Activated CD4-positive, alpha-beta T cell treated with anti-CD3 and anti-CD28 coated beads, Interleukin-2, amount 10 ng/mL, durations not matched to agents 7 days and 5 days (primary cell): ENCODE data around the gene SYT8. TPM values are rescaled to one million over a fixed set of nuclear protein-coding genes. Genes with fewer than 3 reads are reported as not detected.
A peak's percentile ranks its signal among the peaks of the same experiment; 100 is the strongest.

Source experiments
- CTCF ChIA-PET: fragments of 350-600 bp; sonication (Branson Sonifier 250); formaldehyde crosslinking; loops from one replicate; lab custom pipeline; 2021; ENCODE audit warnings: antibody characterized with exemption; lab: Charles Lee
- POLR2A ChIA-PET: fragments of 350-600 bp; sonication (Branson Sonifier 250); formaldehyde crosslinking; loops from one replicate; lab custom pipeline; 2021; ENCODE audit warnings: antibody characterized with exemption; lab: Charles Lee
- DNase-seq: peaks from one replicate; pipeline ENCODE4 v3.0.0-alpha.2; 2020
- H3K27ac Mint-ChIP-seq: one replicate; pipeline ENCODE4 v1.8.0; 2021; ENCODE audit warnings: mild to moderate bottlenecking, moderate library complexity, mixed read lengths
- H3K27me3 Mint-ChIP-seq: one replicate; pipeline ENCODE4 v1.8.0; 2021; ENCODE audit warnings: mixed read lengths
- H3K36me3 Mint-ChIP-seq: one replicate; pipeline ENCODE4 v1.8.0; 2021; ENCODE audit warnings: low read depth, mixed read lengths
- H3K4me1 Mint-ChIP-seq: one replicate; pipeline ENCODE4 v1.8.0; 2021; ENCODE audit warnings: mixed read lengths
- H3K4me3 Mint-ChIP-seq: one replicate; pipeline ENCODE4 v1.8.0; 2021; ENCODE audit warnings: mild to moderate bottlenecking, moderate library complexity, mixed read lengths
- H3K9me3 Mint-ChIP-seq: one replicate; pipeline ENCODE4 v1.8.0; 2021; ENCODE audit warnings: mixed read lengths
- total RNA-seq, 2 experiments: library from RNA; stranded (reverse); gene quantifications; one replicate each; pipeline ENCODE4 v1.2.3, GENCODE V29; 2021

SYT8 gene
- total RNA-seq, 2 experiments from 2014 or later: not detected

DNA sequence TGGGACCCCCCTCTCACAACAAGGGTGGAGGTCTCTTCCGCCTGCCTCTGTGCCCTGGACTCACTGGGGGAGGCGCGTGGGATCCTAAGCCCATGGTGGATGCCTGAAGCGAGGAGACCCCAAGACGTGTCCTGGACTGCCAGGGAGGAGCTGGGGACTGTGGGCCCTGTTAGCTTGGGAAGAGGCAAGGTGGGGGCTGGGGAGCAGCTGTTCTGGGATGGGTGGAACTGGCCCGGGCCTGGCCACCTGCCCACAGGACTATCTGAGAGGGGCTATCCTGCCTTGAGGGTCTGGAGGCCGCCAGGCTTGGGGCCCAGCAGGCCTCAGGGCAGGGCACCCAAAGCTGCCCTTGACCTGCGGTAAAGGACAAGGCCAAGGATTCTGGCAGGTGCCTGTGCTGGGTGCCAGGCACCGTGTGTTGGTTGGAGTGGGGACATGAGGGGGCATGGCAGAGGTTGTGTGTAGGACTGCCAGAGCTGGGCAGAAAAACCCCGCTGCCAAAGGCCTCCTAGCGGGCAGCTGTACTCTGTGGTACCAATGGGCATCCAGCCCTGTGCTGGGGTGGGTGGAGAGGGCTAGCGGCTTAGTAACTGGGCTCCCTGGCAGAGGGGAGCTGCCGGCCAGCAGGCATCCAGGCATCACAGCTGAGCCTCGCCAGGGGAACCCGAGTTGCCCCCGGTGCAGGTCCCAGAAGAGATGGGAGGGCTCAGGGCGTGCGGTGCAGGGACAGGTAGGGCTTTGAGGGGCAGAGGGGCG is 18.8 kb downstream of the SYT8 start:
- POLR2A ChIA-PET: interaction anchor here (1.1 kb wide), 1 partner anchor 29 kb away, joined by 3 read pairs; no protein-coding TSS in a partner anchor

GRCh38 chr11:1854132-1854948 is 19.6 kb downstream of the SYT8 start:
- H3K36me3 Mint-ChIP-seq: peaks cover 31% of the 10 kb centered on the region
- no peaks in the 10 kb centered on the region for H3K9me3 Mint-ChIP-seq
- H3K4me1 Mint-ChIP-seq: peaks cover 50% of the 10 kb centered on the region
- H3K4me3 Mint-ChIP-seq: peak overlapping the region; percentile 99
- DNase-seq: no peak
- ChIA-PET CTCF (interaction anchor here (1.0 to 2.2 kb wide), 4 partner anchors 16 to 296 kb away, joined by 3 to 12 read pairs (median 4); no protein-coding TSS in a partner anchor), POLR2A (interaction anchor here (1.1 kb wide), 1 partner anchor 28 kb away, joined by 3 read pairs; no protein-coding TSS in a partner anchor)
- peak overlapping the region; percentile 96 for H3K27ac Mint-ChIP-seq
- no peaks in the 10 kb centered on the region for H3K27me3 Mint-ChIP-seq

More for the DNA sequence above, 18.8 kb downstream of the SYT8 start:
- Mint-ChIP-seq H3K27ac (peak overlapping the region; percentile 96), H3K4me3 (peak overlapping the region; percentile 99), H3K9me3 (no peaks in the 10 kb centered on the region), H3K36me3 (peaks cover 27% of the 10 kb centered on the region), H3K27me3 (no peaks in the 10 kb centered on the region), H3K4me1 (peaks cover 57% of the 10 kb centered on the region)
- peak; percentile 45 for DNase-seq
- CTCF ChIA-PET: interaction anchor here (1.0 to 2.2 kb wide), 4 partner anchors 17 to 297 kb away, joined by 3 to 12 read pairs (median 4); no protein-coding TSS in a partner anchor

DNA sequence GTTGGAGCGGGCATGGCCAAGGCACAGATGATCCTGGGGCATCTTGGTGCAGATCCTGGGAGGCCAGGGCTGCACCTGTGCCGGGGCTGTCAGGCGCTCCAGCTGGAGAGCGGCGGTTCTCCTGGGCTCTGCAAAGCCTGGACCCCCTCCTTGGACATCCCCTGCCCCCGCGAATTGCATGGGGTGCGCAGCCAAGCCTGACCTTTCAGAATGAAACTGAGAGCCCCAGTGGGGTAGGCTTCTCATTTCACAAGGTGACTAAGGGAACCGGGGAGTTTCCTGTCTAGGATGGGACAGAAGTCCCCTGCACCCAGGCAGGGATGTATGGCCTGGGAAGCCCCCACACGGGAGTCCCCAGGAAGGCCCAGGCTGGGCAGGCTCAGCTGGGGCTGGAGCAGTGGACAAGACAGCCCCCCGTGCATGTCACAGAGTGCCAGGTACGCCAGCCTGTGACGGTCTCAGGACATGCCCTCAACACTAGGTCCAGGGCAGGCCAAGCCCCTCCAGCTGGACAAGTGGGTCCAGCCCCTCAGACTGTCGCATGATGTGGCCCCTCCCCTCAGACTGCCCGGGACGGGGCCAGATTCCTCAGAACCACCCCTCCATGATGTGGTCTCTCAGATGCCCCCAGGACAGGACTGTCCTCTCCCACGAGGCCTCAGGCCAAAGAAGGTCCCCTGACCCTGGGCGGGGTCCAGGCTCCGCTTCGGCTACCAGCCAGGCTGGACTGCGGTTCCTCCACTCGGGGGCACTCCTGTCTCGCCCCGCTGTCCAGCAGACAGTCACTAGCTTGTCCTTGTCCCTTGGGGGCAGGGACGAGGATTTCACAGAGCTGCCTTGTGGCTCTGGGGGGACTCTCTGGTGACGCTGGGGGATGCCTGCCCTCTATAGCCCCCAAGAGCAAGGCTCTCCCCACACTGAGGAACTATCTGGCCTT is 20.4 kb downstream of the SYT8 start:
- Mint-ChIP-seq H3K4me1 (peaks cover 42% of the 10 kb centered on the region), H3K4me3 (peak overlapping the region; percentile 99), H3K27ac (no peak overlapping the region), H3K36me3 (peaks cover 32% of the 10 kb centered on the region), H3K9me3 (no peaks in the 10 kb centered on the region), H3K27me3 (no peaks in the 10 kb centered on the region)
- no peak for DNase-seq
- POLR2A ChIA-PET: no interaction called here
- CTCF ChIA-PET: interaction anchor here (0.6 to 2.0 kb wide), 3 partner anchors 21 to 27 kb away, joined by 3 to 10 read pairs (median 4); no protein-coding TSS in a partner anchor

GRCh38 chr11:1855886-1856265 is 21.1 kb downstream of the SYT8 start:
- ChIA-PET CTCF (interaction anchor here (0.6 to 2.0 kb wide), 3 partner anchors 20 to 26 kb away, joined by 3 to 10 read pairs (median 4); no protein-coding TSS in a partner anchor), POLR2A (no interaction called here)
- DNase-seq: no peak
- H3K4me1 Mint-ChIP-seq: peaks cover 36% of the 10 kb centered on the region
- H3K36me3 Mint-ChIP-seq: peaks cover 32% of the 10 kb centered on the region
- no peaks in the 10 kb centered on the region for H3K27me3 Mint-ChIP-seq
- peak overlapping the region; percentile 34 for H3K4me3 Mint-ChIP-seq
- peak overlapping the region; percentile 54 for H3K27ac Mint-ChIP-seq
- H3K9me3 Mint-ChIP-seq: no peaks in the 10 kb centered on the region

GRCh38 chr11:1856306-1857005 is 21.7 kb downstream of the SYT8 start:
- peaks cover 32% of the 10 kb centered on the region for H3K36me3 Mint-ChIP-seq
- H3K4me3 Mint-ChIP-seq: peak overlapping the region; percentile 27
- DNase-seq: no peak
- peak overlapping the region; percentile 54 for H3K27ac Mint-ChIP-seq
- H3K9me3 Mint-ChIP-seq: no peaks in the 10 kb centered on the region
- POLR2A ChIA-PET: no interaction called here
- CTCF ChIA-PET: interaction anchor here (0.6 to 2.0 kb wide), 3 partner anchors 20 to 26 kb away, joined by 3 to 10 read pairs (median 4); no protein-coding TSS in a partner anchor
- no peaks in the 10 kb centered on the region for H3K27me3 Mint-ChIP-seq
- peaks cover 30% of the 10 kb centered on the region for H3K4me1 Mint-ChIP-seq

DNA sequence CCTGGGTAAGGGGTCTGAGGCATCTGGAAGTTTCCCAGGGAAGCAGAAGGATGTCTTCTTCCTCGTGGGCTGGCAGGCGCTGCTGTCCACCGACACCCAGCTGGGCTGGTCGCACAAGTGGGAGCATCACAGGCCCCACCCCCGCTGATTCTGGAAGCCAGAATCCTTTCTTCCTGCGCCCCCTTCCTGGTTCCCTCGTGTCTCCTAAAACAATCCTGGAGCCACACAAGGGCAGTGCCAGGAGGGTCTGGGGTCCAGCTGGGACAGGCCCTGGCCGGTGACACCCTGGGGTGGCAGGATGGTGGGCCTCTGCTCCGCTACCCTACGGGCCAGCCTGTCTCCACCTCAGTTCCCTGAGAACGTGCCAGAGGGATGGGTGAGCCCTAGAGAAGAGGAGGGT is 22.3 kb downstream of the SYT8 start:
- Mint-ChIP-seq H3K4me1 (peaks cover 24% of the 10 kb centered on the region), H3K27ac (no peak overlapping the region), H3K9me3 (no peaks in the 10 kb centered on the region), H3K36me3 (peaks cover 32% of the 10 kb centered on the region), H3K27me3 (no peaks in the 10 kb centered on the region), H3K4me3 (no peak overlapping the region)
- DNase-seq: no peak
- ChIA-PET POLR2A (no interaction called here), CTCF (interaction anchor here (0.9 kb wide), 2 partner anchors 9 to 164 kb away, joined by 3 to 5 read pairs; no protein-coding TSS in a partner anchor)

- ChIA-PET CTCF (interaction anchor here (0.9 to 2.2 kb wide), 3 partner anchors 10 to 165 kb away, joined by 3 to 5 read pairs (median 5); no protein-coding TSS in a partner anchor), POLR2A (no interaction called here)
- H3K27ac Mint-ChIP-seq: no peak overlapping the region
- H3K9me3 Mint-ChIP-seq: no peaks in the 10 kb centered on the region
- peaks cover 18% of the 10 kb centered on the region for H3K4me1 Mint-ChIP-seq
- no peak overlapping the region for H3K4me3 Mint-ChIP-seq
- peaks cover 27% of the 10 kb centered on the region for H3K36me3 Mint-ChIP-seq
- no peaks in the 10 kb centered on the region for H3K27me3 Mint-ChIP-seq
- DNase-seq: no peak
Measured at GRCh38 chr11:1858154-1858553, 23.4 kb downstream of the SYT8 start.

GRCh38 chr11:1858576-1858975 is 23.8 kb downstream of the SYT8 start:
- CTCF ChIA-PET: interaction anchor here (2.2 kb wide), 1 partner anchor 24 kb away, joined by 5 read pairs; no protein-coding TSS in a partner anchor
- H3K27ac Mint-ChIP-seq: no peak overlapping the region

GRCh38 chr11:1859004-1859403 is 24.2 kb downstream of the SYT8 start:
- H3K4me1 Mint-ChIP-seq: peaks cover 19% of the 10 kb centered on the region
- H3K27me3 Mint-ChIP-seq: no peaks in the 10 kb centered on the region
- H3K9me3 Mint-ChIP-seq: no peaks in the 10 kb centered on the region
- no peak overlapping the region for H3K27ac Mint-ChIP-seq
- ChIA-PET POLR2A (no interaction called here), CTCF (interaction anchor here (2.2 kb wide), 1 partner anchor 23 kb away, joined by 5 read pairs; no protein-coding TSS in a partner anchor)
- DNase-seq: no peak
- peaks cover 23% of the 10 kb centered on the region for H3K36me3 Mint-ChIP-seq
- no peak overlapping the region for H3K4me3 Mint-ChIP-seq

More at GRCh38 chr11:1858576-1858975, 23.8 kb downstream of the SYT8 start:
- Mint-ChIP-seq H3K4me3 (no peak overlapping the region), H3K4me1 (peaks cover 19% of the 10 kb centered on the region), H3K9me3 (no peaks in the 10 kb centered on the region), H3K27me3 (no peaks in the 10 kb centered on the region), H3K36me3 (peaks cover 27% of the 10 kb centered on the region)
- no peak for DNase-seq
- POLR2A ChIA-PET: no interaction called here

- DNase-seq: no peak
- H3K27me3 Mint-ChIP-seq: no peaks in the 10 kb centered on the region
- H3K9me3 Mint-ChIP-seq: no peaks in the 10 kb centered on the region
- H3K4me1 Mint-ChIP-seq: peaks cover 19% of the 10 kb centered on the region
- POLR2A ChIA-PET: no interaction called here
- peaks cover 21% of the 10 kb centered on the region for H3K36me3 Mint-ChIP-seq
- no peak overlapping the region for H3K27ac Mint-ChIP-seq
- CTCF ChIA-PET: interaction anchor here (2.2 kb wide), 1 partner anchor 22 kb away, joined by 5 read pairs; no protein-coding TSS in a partner anchor
- no peak overlapping the region for H3K4me3 Mint-ChIP-seq
Measured at GRCh38 chr11:1860108-1860507, 25.3 kb downstream of the SYT8 start.
